Suppressor macrophage treated with lipopolysaccharide for 1 hour (primary cell): ENCODE data around the gene VTCN1.

Source experiments
- DNase-seq, 3 donors: peaks; one replicate each; pipeline ENCODE4 v3.0.0-alpha.2; 2020 to 2022

The VTCN1 gene

GRCh38 chr1:117093870-117094621 is 116.7 kb downstream of the VTCN1 start:
- DNase-seq = peak; percentile 36 to 46 (median 41)
